GM18909 (cell line): ENCODE measurements around the gene DLG1.

Experiments used
- ATAC-seq: cut with Tn5 transposase; IDR thresholded peaks from one replicate; pipeline ENCODE4 v1.9.1; 2021; ENCODE audit warnings: mild to moderate bottlenecking; ENCODE audit not compliant: unreplicated experiment, poor library complexity

DLG1 gene

GRCh38 chr3:197298341-197298944 lies at the start of gene DLG1:
Gene DLG1 (minus strand): TSS chr3:197298612. CDS start chr3:197297204, 1,408 bp downstream.
- peak; percentile 63 for ATAC-seq

- no peak for ATAC-seq
These were observed 49.6 kb upstream of the DLG1 start for GRCh38 chr3:197348014-197348413.

- ATAC-seq: no peak
These were observed 47.0 kb upstream of the DLG1 start for GRCh38 chr3:197345390-197345789.

DNA sequence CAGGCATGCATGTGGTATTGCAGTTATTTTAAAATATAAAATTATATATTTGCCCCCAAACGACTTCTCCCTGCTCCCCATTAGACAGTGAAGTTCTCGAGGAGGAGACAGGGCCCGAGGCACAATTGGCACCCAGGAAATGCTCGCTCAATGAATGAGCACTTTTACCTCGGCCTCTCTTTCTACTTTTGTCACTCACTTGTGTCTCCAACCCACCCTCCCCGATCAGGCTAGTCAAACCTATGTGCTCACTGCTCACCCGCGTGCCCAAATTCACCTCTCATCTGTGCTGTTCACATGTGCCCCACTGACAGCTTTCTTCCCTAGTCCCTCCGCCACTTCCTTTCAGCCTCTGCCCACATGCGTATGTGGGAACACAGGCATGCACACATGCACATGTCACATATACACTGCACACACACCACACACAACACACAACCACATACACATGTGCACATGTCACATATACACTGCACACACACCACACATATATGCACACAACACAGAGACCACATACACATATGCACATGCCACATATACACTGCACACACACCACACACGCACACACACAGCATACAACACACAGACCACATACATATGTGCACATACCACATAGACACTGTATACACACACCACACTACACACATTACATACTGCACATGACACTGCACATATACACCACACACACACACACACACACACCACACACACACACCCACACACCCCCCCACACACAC lies 46.3 kb upstream of the DLG1 start:
- ATAC-seq: no peak

DNA sequence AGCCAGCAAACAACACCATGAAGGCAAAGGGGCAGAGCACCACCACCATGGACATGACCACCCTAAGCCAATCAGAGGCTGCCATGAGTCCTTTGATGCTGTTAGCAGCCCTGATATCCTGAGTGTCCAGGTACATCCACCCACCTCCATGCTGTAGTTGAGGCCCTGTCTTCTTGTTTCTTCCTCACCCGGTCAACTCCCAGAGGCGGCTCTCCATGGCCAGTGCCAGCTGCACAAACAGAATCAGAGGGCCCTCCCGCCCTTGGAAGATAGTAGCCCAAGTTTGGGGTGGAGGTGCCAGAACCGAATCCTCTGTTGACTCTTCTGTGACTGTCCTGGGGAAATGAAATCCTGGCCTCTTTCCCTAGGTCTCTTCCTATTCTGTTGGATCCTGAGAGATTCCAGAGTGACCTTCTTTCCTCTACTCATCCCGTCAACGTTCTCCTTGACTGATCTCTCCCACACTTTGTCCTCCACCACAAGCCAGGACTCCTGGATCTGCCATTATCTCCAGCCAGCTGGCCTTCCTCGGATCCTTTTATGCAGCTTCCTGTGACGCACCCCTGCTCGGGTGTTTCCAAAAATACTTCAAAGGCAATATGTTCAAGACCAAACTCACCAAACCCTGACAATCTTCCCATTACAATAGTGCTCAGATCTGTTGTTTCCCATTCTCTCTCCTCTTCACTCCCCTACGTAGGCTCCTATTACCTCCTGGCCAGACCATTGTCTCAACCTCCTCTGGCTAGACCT lies 45.4 kb upstream of the DLG1 start:
- ATAC-seq: no peak

DNA sequence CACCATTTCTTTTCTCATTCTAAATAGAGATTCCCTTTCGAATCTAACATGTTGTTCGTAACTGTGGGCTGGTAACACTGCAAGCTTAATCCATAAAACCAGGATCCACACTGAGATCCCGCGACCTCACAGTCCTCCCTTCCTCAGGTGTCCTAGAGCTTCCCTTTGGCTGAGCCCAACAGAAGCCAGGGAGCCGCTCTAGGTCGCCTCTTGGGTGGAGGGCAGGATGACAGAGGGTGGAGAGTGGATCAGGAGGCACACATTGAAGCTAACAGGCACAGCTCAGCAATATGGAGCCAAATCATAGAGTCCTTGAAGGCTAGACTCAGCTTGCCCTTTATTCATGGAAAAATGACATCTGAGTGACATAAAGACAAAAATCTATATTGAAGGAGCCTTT lies 44.7 kb upstream of the DLG1 start:
- ATAC-seq: no peak

DNA sequence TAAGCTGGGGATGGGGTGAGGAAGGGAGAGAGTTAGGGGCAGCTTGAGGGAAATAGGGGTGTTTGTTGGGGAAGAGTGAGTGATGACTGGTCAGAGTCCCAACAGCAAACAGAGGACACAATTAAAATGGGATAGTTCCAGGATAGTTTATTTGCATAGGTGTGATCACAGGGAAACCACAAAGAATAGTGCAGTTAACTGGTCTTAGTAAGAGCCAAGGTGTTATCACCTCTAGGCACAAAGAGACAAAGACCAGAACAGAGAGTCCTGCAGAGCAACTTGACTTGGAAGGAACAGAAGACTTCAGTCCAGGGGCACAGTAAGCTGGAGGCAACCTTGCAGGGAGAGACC lies 42.1 kb upstream of the DLG1 start:
- ATAC-seq: no peak

DNA sequence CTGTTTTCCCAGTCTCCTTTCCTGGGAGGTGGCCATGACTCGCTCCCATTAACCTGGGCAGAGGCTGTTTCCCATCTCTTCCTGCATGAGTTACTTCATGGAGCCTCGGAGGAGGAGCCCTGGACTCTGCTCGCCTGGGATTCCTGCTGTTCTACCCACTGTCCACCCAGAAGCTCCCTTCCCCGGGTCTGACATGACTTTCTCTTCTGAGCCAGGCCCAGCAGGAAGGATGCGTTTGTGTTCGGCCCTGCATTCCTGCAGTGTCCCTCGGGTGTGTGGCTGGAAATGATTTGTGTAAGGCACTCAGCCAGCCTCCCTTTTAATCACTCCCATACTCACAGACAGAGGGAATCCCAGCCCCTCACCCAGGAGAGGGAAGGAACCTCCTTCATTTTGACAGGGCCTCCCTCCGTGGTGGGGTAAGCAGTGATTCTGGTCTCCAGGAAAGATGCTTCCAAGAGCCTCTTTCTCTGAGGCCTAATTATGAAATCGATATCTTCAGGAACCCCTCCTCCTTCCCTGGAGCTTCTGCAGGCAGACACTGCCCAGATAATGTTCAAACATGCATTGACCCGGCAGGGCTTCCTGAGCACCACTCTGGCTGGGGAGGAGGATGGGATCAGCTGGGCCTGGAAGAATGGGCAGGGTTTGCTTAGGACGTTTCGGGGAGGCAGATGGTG lies 41.6 kb upstream of the DLG1 start:
- no peak for ATAC-seq

DNA sequence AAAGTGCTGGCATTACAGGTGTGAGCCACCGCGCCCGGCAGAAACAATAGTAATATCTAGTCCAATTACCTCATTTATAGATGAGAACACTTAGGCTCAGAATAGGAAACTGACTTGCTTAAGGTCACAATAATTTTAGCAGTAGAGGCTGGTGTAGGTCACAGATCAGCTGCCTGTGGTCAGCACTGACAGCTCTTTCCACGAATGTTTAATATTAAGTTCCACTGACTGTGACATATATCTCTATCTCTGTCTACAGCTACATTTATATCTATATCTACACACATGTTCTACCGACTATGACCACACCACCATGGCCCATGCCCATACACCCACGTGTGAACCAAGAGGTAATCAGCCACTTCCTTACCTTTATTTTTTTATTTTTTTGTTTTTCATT lies 40.2 kb upstream of the DLG1 start:
- ATAC-seq: no peak

DNA sequence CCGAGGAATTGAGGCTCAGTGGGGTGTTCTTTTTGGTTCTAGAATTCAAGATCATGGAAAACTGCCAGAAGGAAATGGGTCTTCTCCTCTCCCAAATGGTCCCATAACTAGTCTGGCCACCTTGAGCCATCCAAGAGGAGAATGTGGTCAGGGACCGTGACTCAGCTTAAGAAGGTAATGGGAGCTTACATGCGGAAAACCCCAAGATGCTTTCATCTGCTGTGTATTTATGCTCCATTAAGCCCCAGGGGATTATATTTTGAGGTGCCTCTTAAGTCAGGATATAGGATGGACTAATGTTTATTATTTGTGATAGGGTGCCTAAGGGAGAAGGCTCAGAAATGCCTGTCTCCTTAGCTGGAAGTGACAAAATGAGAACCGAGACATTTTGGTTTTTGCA lies 39.2 kb upstream of the DLG1 start:
- ATAC-seq: no peak

- no peak for ATAC-seq
These were observed 38.8 kb upstream of the DLG1 start for GRCh38 chr3:197337214-197337613.

GRCh38 chr3:197336348-197336747 lies 37.9 kb upstream of the DLG1 start:
- no peak for ATAC-seq

DNA sequence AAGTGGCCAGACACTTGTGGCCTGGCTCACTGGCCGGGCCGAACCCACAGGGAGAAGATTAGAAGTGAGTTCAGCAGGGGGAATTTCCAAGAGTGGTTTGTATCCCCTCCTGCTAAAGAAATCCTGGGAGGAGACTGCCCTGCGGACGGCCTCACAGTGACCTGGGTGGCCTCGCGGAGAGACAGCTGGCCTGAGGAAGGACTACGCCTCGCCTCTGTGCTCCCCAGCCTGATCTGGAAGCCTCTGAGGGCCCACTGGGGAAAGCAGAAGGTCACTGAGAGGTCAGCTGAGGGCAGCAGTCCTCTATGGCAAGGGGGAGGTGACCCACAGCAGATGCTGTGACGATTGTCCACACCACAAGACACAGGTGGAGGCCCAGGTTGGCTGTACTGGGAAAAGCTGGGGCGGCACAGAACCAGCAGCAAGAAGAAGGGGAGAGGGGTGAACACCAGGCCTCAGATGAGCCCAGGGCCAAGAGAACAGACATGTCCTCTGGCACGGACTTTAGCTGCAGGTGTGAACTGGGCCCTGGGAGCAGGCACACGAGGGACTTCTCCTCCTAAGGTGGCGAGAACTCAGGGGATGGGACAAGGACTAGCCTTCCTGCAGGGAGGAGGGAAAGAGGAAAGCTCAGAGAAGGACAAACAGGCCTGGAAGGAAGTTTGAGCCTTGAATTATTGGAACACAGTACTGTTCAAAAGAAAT lies 37.2 kb upstream of the DLG1 start:
- no peak for ATAC-seq

DNA sequence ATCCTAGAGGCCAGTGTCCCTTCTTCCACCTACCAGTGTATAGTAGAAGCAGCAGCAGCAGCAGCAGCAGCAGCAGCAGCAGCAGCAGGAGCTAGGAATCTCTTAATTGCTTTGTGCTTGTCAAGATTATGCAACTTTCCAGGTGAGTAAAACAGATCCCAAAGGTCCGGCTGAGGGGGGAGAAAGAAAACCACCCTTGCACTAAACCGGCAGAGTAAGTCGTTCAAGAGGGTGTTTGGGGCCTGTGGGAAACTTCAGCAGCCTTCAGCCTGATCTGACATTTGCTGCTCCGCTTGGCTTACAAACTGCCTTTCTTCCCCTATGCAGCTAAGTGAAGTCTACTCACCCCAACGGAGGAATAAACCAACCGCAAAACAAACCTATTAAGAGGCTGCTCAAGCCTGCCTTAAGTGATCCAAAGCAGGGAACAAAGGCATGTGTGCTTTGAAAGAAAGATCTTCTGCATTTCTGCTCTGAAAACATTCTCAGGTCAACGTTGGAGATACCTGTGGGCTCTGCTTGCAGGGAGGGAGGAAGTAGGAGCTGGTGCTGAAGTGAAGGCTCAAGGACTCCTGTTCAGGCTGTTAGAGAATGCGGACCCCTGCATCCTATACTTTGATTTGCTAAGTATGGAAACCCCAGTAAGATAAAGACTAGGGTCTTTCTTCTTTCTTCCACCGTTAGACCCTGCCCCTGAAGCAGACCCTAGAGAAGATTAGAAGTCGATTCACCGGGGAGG lies 35.7 kb upstream of the DLG1 start:
- ATAC-seq: no peak

GRCh38 chr3:197331131-197331530 lies 32.7 kb upstream of the DLG1 start:
- no peak for ATAC-seq

DNA sequence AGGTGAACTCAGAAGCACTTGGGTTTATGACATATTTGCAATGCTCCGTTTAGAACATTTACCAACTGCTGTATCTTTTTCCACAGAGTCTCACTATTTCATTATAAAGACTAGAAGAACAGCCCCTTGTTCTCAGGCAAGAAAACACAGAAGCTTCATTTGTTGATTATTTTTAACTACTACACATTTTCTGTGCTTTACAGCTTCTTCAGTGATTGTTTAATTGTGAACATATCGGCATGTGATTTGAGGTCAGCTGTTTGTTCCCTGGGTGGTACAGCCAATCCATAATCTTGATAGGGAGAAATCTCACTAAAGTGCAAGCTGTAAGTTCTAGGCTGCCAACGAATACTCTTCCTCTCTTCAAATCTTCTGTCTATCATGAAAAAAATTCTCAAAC lies 31.0 kb upstream of the DLG1 start:
- ATAC-seq: no peak

DNA sequence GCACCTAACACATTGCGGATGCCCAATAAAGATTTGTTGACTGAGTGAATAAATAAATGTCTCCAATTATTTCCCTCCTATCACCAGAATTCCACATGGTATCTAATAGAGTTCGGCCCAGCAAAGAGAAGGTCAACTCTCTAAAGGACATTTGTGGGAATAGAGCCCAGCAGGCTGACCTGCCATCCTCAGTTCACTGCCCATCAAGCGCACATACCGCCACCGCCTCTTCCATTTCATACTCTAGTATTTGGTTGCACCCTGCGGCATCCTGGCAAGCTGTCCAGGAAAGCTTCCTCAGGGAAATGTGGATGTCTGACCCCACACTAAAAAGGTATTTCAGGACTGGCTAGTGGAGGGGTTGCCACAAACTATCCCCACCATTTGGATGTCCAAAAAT lies 29.8 kb upstream of the DLG1 start:
- ATAC-seq: no peak

GRCh38 chr3:197327701-197328100 lies 29.3 kb upstream of the DLG1 start:
- no peak for ATAC-seq

DNA sequence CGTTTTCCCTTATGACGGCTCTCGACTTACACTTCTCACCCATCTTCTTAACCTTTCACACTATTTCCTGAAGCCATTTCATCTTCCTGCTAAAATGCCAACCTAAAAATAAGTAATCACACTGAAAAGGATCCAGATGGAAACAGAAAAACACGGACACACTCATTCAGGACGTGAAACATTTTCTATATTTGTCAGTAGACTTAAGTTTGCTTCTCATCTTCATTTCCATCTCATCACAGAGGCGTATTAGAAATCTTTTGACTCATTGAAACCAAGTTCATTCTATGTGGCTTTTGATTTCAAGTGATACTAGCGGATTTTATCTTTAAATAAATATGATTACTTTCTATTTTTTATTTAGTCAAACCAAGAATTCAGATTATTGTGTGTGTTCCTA lies 27.4 kb upstream of the DLG1 start:
- ATAC-seq: no peak

GRCh38 chr3:197322149-197322548 lies 23.7 kb upstream of the DLG1 start:
- ATAC-seq: no peak
